CD14-positive monocyte (primary cell): ENCODE data around the gene RABL2A. TPM values are rescaled to one million over a fixed set of nuclear protein-coding genes. Genes with fewer than 3 reads are reported as not detected.
"Not testable (repeated sequence)": the region's sequence is repeated elsewhere in the genome, so short reads cannot be mapped to it uniquely, and the experiment has no call there.

Experiments used
- DNase-seq, 3 donors: peaks; one replicate each; pipeline ENCODE4 v3.0.0-alpha.2; 2011 to 2022
- H2AFZ ChIP-seq: 2 replicates; pipeline ENCODE4 v1.6.0; 2012; ENCODE audit warnings: mild to moderate bottlenecking, low read depth, low read length, inconsistent platforms; ENCODE audit not compliant: insufficient read depth, poor library complexity, severe bottlenecking
- H3K27ac ChIP-seq, 2 donors: 1 replicate in 1 of 2; 2 replicates in 1 of 2; pipeline ENCODE4 v1.5.1; 2012 to 2013; ENCODE audit warnings: low read length in 2 of 2, control low read depth in 1 of 2, inconsistent platforms in 1 of 2, low read depth in 1 of 2, mild to moderate bottlenecking in 1 of 2
- H3K27me3 ChIP-seq, 2 donors: one replicate each; pipeline versions ENCODE4 v1.6.0 to v1.6.1; 2011 to 2013; ENCODE audit warnings: low read length in 2 of 2; ENCODE audit not compliant: control insufficient read depth in 2 of 2, insufficient read depth in 2 of 2
- H3K36me3 ChIP-seq, 2 donors: replicated peaks in 1 of 2; 1 replicate in 1 of 2; 2 replicates in 1 of 2; pipeline versions ENCODE4 v1.5.1 to v1.6.1; 2012 to 2013; ENCODE audit warnings: low read length in 2 of 2, control low read depth in 1 of 2, inconsistent platforms in 1 of 2, mild to moderate bottlenecking in 1 of 2; ENCODE audit not compliant: insufficient read depth in 2 of 2, control insufficient read depth in 1 of 2
- H3K4me1 ChIP-seq, 2 donors: 1 replicate in 1 of 2; 2 replicates in 1 of 2; pipeline versions ENCODE4 v1.5.1 to v1.6.1; 2012 to 2013; ENCODE audit warnings: low read length in 2 of 2, control low read depth in 1 of 2, inconsistent platforms in 1 of 2, mild to moderate bottlenecking in 1 of 2, moderate library complexity in 1 of 2; ENCODE audit not compliant: insufficient read depth in 2 of 2, control insufficient read depth in 1 of 2
- H3K4me2 ChIP-seq: replicated peaks from 2 replicates; pipeline ENCODE3; 2012; ENCODE audit warnings: low read length, moderate library complexity, mild to moderate bottlenecking; ENCODE audit not compliant: poor library complexity, severe bottlenecking; ENCODE audit errors: extremely low read depth
- H3K4me3 ChIP-seq, 3 experiments: fragments of 200-600 bp in 1 of 3; sonication (generic) in 1 of 3; replicated peaks in 1 of 3; 1 replicate in 2 of 3; 2 replicates in 1 of 3; pipeline ENCODE4 v1.5.1; 2011 to 2013; ENCODE audit warnings: low read length in 3 of 3, mild to moderate bottlenecking in 3 of 3, control low read depth in 2 of 3, low read depth in 2 of 3, inconsistent platforms in 1 of 3, moderate library complexity in 1 of 3
- H3K79me2 ChIP-seq: 2 replicates; pipeline ENCODE4 v1.6.0; 2012; ENCODE audit warnings: mild to moderate bottlenecking, control low read depth, inconsistent platforms, low read length, moderate library complexity; ENCODE audit not compliant: insufficient read depth
- H3K9ac ChIP-seq: 2 replicates; pipeline ENCODE4 v1.6.0; 2017; ENCODE audit warnings: low read length, mild to moderate bottlenecking; ENCODE audit not compliant: insufficient read depth, poor library complexity, severe bottlenecking
- H3K9me3 ChIP-seq, 2 donors: replicated peaks in 1 of 2; 1 replicate in 1 of 2; 2 replicates in 1 of 2; pipeline versions ENCODE4 v1.5.1 to v1.6.1; 2012 to 2013; ENCODE audit warnings: low read length in 2 of 2, control low read depth in 1 of 2; ENCODE audit not compliant: control insufficient read depth in 1 of 2, insufficient read depth in 1 of 2
- H4K20me1 ChIP-seq: 2 replicates; pipeline ENCODE4 v1.6.0; 2012; ENCODE audit warnings: mild to moderate bottlenecking, low read length, control low read depth, moderate library complexity; ENCODE audit not compliant: insufficient read depth
- H3K27ac Mint-ChIP-seq, 7 donors: one replicate each; pipeline ENCODE4 v1.8.0; 2020; ENCODE audit warnings: mild to moderate bottlenecking in 7 of 7, mixed read lengths in 7 of 7, moderate library complexity in 6 of 7, inconsistent platforms in 2 of 7
- H3K27me3 Mint-ChIP-seq, 3 donors: one replicate each; pipeline ENCODE4 v1.8.0; 2021 to 2022; ENCODE audit warnings: low read depth in 3 of 3, mild to moderate bottlenecking in 3 of 3, mixed read lengths in 3 of 3, moderate library complexity in 3 of 3, inconsistent platforms in 1 of 3
- H3K36me3 Mint-ChIP-seq, 2 donors: one replicate each; pipeline ENCODE4 v1.8.0; 2020; ENCODE audit warnings: mixed read lengths in 2 of 2, inconsistent platforms in 1 of 2, mild to moderate bottlenecking in 1 of 2
- H3K4me1 Mint-ChIP-seq: one replicate; pipeline ENCODE4 v1.8.0; 2020; ENCODE audit warnings: mild to moderate bottlenecking, mixed read lengths
- H3K4me3 Mint-ChIP-seq, 2 donors: one replicate each; pipeline ENCODE4 v1.8.0; 2020; ENCODE audit warnings: mild to moderate bottlenecking in 2 of 2, mixed read lengths in 2 of 2, moderate library complexity in 1 of 2
- H3K9me3 Mint-ChIP-seq, 7 donors: one replicate each; pipeline ENCODE4 v1.8.0; 2020 to 2022; ENCODE audit warnings: mixed read lengths in 7 of 7, mild to moderate bottlenecking in 6 of 7, moderate library complexity in 6 of 7, inconsistent platforms in 2 of 7
- WGBS: methylation state at CpG from one replicate; pipeline ENCODE4 v1.1.5; 2013; ENCODE audit warnings: missing lambda C conversion rate; ENCODE audit not compliant: insufficient coverage; 5-methylcytosine and 5-hydroxymethylcytosine counted together
- intact Hi-C, 2 donors: fragments of 100-400 bp; cut with micrococcal nuclease; formaldehyde crosslinking; loops; one replicate each; pipeline versions ENCODE4 v1.15.0 to v1.15.1; 2023
- polyA plus RNA-seq, 3 donors: library from polyadenylated mRNA; depleted of rRNA in 1 of 3; unstranded in 2 of 3; stranded (reverse) in 1 of 3; fragments of 300-500 nt in 2 of 3; fragments of >200 nt in 1 of 3; fragmentation: Illumina TruSeq in 2 of 3; gene quantifications; 1 replicate in 2 of 3; 2 replicates in 1 of 3; pipeline ENCODE4 v1.2.3, GENCODE V29; 2012 to 2021

RABL2A gene
- polyA plus RNA-seq, 3 donors, result 4.3 to 15.6 (median 5.1) TPM

DNA sequence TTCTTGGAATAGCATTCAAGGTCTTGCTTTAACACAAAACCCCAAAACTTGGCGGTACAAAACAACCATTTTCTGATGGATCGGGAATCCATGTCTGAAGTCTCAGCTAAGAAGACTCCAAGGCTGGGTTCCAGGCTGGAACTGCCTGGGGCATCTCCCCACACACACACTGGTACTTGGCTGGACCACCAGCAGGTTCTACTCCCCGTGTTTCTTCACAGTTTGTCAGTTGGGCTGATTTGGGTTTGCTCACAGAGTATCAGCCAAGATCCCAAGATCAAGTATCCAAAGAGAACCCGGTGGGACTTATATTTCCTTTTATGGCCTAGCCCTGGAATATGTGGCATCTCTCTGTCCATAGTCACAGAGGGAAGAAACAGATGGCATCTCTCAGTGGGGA, 9.2 kb downstream of the RABL2A start:
- H3K4me3 Mint-ChIP-seq, H3K9me3 ChIP-seq, H4K20me1 ChIP-seq, DNase-seq, H3K27me3 Mint-ChIP-seq, H3K4me1 Mint-ChIP-seq, intact Hi-C loops, H3K27me3 ChIP-seq, H3K9ac ChIP-seq, H3K79me2 ChIP-seq, H3K36me3 ChIP-seq, H3K4me2 ChIP-seq, H3K27ac Mint-ChIP-seq, H3K9me3 Mint-ChIP-seq, H3K27ac ChIP-seq, H2AFZ ChIP-seq, H3K4me3 ChIP-seq, H3K4me1 ChIP-seq: not testable (repeated sequence)
- no CpG with 5 or more reads among the region's 4 CpGs for WGBS
- peaks cover 16 to 24% of the 10 kb centered on the region in 2 donors for H3K36me3 Mint-ChIP-seq

- DNase-seq, H3K27ac ChIP-seq, H3K9ac ChIP-seq, H3K27ac Mint-ChIP-seq, H3K4me1 Mint-ChIP-seq, H3K36me3 ChIP-seq, H3K9me3 ChIP-seq, H3K4me2 ChIP-seq, H3K4me3 Mint-ChIP-seq, intact Hi-C loops, H4K20me1 ChIP-seq, H3K9me3 Mint-ChIP-seq, H3K27me3 ChIP-seq, H2AFZ ChIP-seq, H3K79me2 ChIP-seq, H3K27me3 Mint-ChIP-seq, H3K4me3 ChIP-seq, H3K4me1 ChIP-seq: not testable (repeated sequence)
- WGBS, result no CpG with 5 or more reads among the region's 3 CpGs
- peaks cover 12 to 15% of the 10 kb centered on the region in 2 donors for H3K36me3 Mint-ChIP-seq
These were observed 11.0 kb downstream of the RABL2A start for GRCh38 chr2:113638084-113638483.

DNA sequence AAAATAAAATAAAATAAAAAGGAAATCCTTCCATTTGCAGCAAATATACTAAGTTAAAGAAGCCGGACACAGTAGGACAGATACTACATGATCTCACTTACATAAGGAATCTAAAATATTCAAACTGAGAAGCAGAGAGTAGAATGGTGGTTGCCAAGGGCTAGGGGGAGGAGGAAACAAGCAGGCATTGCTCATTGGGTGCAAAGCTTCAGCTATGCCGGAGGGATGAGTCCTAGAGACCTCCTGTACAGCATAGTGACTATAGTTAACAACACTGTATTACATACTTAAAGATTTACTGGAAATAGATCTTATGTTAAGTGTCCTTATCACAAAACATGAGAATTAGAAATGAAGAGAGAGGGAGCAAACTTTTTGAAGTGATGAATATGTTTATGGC, 19.2 kb downstream of the RABL2A start:
- H3K27ac ChIP-seq, H3K4me1 ChIP-seq, H3K4me2 ChIP-seq, DNase-seq, H3K27ac Mint-ChIP-seq, H3K79me2 ChIP-seq, H3K36me3 ChIP-seq, H4K20me1 ChIP-seq, H3K9me3 Mint-ChIP-seq, H3K27me3 ChIP-seq, H3K27me3 Mint-ChIP-seq, H3K9ac ChIP-seq, H3K4me3 ChIP-seq, H3K9me3 ChIP-seq, H3K4me3 Mint-ChIP-seq, H3K36me3 Mint-ChIP-seq, H2AFZ ChIP-seq, intact Hi-C loops, H3K4me1 Mint-ChIP-seq: not testable (repeated sequence)
- WGBS, result no CpG with 5 or more reads among the region's 2 CpGs

GRCh38 chr2:113650834-113651815, 24.1 kb downstream of the RABL2A start:
- not testable (repeated sequence) for DNase-seq

More at GRCh38 chr2:113650834-113651815, 24.1 kb downstream of the RABL2A start:
- H3K27ac ChIP-seq, H3K36me3 Mint-ChIP-seq, H3K36me3 ChIP-seq, intact Hi-C loops, H3K27me3 ChIP-seq, H3K9me3 ChIP-seq, H3K27me3 Mint-ChIP-seq, H3K79me2 ChIP-seq, H3K9me3 Mint-ChIP-seq, H3K27ac Mint-ChIP-seq, H2AFZ ChIP-seq, H4K20me1 ChIP-seq, H3K4me2 ChIP-seq, H3K4me1 Mint-ChIP-seq, H3K4me1 ChIP-seq, H3K9ac ChIP-seq, H3K4me3 Mint-ChIP-seq, H3K4me3 ChIP-seq: not testable (repeated sequence)
- WGBS, result no CpG with 5 or more reads among the region's 14 CpGs
